Stimulated activated CD8-positive, alpha-beta memory T cell treated with anti-CD3 and anti-CD28 coated beads, Interleukin-12 subunit alpha, Interleukin-12 subunit beta, amount 100 ng/mL, for 4 hours (primary cell): Measurements from ENCODE around the gene GABRG3.

Experiments
- DNase-seq: peaks from one replicate; pipeline ENCODE4 v3.0.0-alpha.2; 2020; ENCODE audit warnings: low read depth

Gene GABRG3

DNA sequence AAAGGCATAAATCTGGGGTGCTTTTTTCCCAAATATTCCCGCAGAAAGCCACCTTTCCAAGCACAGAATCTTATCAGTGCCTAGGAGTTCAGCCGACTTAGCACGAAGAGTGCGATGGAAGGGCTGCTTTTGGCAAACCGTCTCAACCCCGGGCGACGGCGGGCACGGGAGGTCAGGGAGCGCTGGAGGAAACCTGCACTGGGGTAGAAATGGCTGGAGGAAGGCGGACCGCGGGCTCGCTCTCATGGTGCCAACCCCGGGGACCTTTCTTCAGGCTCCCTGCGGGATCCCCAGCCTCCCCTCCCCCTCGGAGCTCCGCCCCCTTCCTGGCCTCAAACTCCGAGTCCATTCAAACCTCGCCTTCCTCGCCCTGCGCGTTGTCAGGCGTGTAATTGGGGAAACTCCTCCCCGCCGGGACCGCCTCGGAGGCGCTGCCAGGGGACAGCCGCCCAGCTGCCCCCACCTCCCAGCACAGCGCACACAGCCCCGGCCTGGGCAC lies at the start of gene GABRG3:
Gene GABRG3, plus strand, starts transcription at position 470 of the 499 bp plus-strand sequence.
- DNase-seq: no peak

DNA sequence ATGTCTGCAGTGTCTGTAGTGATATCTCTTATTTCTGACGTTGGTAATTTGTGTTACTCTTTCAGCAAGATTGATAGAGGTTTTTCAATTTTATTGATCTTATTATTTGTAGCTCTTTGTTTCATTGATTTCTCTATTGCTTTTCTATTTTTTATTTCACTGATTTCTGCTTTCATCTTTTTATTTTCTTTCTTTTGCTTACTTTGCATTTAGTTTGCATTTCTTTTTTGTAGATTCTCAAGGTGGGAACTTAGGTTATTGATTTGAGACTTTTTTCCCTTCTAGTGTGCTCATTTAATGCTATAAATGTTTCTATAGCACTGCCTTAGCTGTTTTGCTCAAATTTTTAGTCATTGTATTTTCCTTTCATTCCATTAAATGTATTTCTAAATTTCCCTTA lies 49.5 kb upstream of the GABRG3 start:
- DNase-seq: no peak

- DNase-seq: no peak
Measured at GRCh38 chr15:26926081-26926480, 44.9 kb upstream of the GABRG3 start.

DNA sequence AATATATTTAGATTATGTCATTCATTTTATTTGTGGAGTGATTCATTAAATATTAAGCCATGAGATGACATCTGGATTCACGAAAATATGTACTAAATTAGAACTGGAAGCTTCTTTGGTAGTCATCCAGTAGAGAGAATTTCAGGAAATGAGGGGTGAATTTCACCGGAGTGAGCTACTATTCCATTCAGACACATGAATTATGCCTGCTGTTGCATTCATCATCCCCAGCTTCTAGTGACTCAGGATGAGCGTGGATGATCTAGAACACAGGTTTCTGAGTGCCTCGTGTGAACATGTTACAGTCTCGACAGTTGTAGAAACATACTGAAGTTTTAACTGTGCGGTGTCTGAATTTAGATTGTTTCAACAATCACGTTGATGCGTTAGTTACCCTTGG lies 42.9 kb upstream of the GABRG3 start:
- DNase-seq: no peak

GRCh38 chr15:26929588-26929987 lies 41.4 kb upstream of the GABRG3 start:
- DNase-seq: no peak

GRCh38 chr15:26934848-26935247 lies 36.1 kb upstream of the GABRG3 start:
- no peak for DNase-seq

DNA sequence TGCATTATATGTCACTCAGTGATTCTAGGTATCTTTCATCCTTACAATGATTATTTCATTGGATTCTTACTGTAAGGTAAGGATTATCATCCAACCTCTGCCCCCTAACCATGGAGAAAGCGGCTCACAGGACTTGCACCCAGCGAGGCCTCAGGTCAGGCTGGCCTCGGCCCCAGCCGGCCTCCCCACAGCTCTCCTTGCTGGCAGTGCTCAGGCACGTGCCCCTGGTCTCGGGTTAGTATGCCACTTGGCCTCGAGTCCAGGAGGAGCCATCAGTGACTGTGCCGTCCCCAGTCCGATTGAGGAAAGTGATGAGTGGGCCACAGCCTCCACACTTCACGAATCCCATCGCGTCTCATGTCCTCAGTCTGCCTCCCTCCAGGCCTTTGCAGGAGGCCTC lies 35.7 kb upstream of the GABRG3 start:
- DNase-seq: no peak

DNA sequence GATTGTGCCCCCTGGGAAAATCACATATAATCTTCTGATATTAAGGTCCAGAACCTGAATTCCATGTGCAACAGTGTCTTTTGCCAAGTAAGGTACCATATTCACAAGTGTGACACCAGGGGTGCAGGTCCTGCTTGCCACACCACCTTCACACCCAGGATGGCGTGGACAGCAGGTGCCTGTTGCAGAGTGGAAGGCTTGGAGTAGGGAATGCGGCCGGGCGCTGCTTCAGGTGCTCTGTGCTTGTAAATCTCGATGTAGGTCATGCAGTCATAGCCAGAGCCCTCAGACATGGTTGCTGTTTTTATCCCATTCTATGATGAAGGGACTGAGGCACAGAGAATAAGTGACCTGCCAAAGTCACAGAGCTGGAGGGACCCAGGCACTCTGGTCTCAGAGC lies 34.5 kb upstream of the GABRG3 start:
- no peak for DNase-seq

- no peak for DNase-seq
Measured at GRCh38 chr15:26937134-26937533, 33.8 kb upstream of the GABRG3 start.

DNA sequence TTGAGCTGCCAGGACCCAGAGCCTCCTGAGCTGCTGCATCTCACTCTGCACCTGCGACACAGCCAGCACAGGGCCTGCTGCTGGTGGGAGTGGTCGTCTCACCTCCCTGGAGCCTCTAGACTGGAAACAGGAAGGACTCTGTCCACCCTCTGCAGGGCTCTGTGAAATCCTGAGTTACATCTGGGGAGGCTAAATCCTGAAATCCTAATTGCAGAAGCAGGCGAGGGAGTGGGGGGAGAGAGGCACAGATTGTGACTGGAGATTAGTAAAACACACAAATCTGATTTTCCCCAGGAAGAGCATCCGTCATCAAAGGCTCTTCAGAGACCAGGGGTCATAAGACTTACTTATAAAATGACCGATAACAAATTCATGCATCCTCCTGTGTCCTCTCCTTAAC lies 31.6 kb upstream of the GABRG3 start:
- no peak for DNase-seq

DNA sequence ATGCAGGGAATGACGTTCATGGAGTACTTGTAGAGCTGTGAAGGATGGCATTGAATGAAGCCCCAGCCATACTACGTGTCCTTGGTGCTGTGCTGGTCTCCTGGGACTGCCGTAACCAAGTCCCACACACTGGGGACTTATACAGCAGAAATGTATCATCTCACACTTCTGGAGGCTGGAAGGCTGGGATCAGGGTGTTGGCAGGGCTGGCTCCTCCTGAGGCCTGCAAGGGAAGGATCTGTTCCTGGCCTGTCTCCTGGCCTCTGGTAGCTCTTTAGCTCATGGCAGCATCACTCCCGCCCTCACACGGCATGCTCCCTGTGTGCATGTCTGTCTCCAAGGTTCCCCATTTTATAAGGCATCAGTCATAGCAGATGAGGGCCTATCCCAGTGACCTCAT lies 29.5 kb upstream of the GABRG3 start:
- DNase-seq: no peak

DNA sequence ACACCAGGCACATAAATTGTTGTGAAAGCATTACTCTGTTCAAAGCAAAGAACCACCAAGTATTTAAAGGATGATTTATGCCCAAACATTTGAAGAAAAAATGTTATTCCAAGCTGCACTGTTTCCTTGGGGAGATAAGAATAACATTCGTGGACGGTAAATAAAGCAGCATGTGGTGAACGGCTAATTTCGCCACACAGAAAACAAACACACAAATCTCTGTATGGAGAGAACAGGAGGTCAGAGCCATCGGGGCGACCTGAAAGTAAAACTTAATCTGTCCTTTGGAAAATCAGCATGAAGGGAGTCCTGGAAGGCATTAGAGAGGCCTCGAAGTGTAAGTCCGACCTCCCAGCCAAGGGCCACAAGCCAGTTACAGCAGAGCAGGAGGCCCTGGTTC lies 27.1 kb upstream of the GABRG3 start:
- no peak for DNase-seq

DNA sequence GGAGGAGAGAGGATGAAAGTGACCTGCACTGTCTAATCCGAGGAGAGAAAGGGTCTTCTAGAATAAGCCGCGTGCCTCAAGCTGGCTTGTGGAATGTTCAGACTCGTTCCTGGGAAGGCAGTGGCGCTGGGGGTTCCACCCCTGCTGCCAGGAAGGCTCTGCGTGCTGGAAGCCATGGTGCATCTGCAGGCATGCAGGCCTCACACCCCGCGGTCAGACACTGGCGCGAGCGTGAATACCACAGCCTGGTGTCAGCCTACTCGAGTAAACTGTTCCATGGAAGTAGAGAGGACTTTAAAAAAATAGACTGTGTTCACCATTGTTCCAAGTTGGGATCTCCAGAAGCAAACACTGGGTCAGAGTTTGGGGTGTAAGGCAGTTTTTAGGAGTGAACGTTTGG lies 25.9 kb upstream of the GABRG3 start:
- DNase-seq: no peak

DNA sequence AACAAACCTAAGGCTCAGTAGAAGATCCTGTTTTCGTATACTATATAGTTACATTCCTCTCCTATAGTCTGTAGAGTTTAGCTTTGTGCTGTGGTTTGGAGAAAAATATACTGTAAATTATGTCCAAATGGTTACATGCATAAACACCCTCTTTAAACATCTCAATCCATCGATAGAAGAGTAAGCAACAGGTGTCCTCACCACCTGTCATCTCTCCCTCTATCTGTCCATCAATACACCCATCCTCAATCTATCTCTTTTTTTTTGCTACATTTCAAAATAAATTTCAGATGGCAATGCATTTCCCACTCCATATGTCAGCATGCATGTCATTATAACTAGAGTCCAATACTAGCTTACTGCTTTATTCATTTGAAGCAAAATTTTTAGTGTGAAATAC lies 21.0 kb upstream of the GABRG3 start:
- DNase-seq: no peak

GRCh38 chr15:26954403-26954802 lies 16.6 kb upstream of the GABRG3 start:
- DNase-seq: no peak

DNA sequence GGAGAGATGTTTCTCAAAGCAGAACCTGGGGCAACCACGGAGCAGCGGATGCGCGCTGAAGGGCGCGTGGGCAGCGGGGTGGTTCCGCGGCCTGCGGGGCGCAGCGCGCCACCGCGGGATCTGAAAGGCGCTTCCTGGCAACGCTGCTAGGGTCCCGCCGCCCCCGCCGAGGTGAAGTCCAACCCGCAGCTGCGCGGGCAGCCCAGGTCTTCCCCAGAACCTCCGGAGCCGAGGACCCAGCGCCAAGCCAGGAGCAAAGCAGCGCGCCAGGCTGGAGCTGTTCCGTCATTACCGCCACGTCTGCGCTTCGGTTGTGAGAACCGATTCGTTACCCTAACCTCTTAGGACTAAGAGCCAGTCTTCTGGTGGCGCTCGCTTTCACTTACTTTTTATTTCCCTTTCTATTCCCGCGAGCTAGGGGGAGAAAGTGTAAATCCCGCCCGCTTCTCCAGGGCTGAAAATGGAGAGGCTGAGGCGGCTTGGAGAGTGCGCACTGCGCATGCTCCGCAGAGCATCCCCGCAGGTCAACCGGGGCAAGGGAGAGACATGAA lies 3.2 kb upstream of the GABRG3 start:
- DNase-seq: no peak

GRCh38 chr15:26968806-26969205 lies 2.2 kb upstream of the GABRG3 start:
- no peak for DNase-seq

DNA sequence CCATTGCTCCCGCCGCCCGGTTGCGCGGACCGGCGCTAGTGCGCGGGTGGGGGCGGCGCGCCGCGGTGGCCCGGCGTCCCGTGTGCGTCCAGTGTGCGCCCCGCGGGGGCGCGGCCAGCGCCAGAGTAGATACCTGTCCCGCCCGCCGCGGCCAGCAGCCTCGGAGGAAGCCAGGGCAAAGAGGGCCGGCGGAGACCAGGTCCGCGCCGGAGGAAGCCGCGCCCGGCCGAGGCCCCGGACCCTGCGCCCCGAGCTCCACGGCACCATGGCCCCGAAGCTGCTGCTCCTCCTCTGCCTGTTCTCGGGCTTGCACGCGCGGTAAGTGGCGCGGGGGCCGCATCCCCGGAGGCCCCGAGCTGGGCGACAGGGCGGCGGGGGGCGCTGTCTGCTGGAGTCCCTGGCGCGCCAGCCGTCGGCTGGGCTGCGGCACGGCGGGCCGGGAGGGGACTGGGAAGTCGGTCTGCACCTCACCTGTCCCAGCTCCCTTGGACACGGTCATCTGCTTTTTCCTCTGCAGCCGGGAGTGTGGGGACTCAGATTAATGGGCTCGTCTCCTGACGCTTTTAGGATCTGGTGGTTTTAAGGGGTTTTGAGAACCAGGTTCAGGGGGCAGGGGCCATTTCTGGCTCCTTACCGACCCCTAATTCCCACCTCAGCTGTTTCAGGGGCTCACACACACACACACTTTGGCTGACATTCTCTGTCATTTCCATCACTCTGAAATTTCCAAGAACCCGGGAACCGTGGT lies 464 bp downstream of the GABRG3 start:
- no peak for DNase-seq

DNA sequence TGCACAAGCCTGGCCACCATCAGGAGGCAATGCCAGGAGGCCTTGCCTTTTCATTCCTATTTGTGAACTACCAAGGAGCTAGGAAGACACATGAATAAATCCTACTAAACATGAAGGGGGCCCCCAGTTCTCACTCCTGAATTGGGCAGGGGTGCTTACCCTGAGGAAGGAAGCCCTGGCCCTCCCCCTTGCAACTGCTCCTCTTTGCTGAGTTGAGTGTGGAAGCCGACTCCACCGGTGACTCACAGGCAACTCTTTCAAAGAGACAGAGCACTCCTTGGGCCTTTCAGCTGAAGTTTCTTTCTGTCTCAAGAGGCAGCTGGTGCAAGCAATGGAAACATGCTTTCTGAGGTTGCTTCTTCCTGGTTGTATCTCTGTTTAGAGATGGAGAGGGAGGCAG lies 1.7 kb downstream of the GABRG3 start:
- no peak for DNase-seq

DNA sequence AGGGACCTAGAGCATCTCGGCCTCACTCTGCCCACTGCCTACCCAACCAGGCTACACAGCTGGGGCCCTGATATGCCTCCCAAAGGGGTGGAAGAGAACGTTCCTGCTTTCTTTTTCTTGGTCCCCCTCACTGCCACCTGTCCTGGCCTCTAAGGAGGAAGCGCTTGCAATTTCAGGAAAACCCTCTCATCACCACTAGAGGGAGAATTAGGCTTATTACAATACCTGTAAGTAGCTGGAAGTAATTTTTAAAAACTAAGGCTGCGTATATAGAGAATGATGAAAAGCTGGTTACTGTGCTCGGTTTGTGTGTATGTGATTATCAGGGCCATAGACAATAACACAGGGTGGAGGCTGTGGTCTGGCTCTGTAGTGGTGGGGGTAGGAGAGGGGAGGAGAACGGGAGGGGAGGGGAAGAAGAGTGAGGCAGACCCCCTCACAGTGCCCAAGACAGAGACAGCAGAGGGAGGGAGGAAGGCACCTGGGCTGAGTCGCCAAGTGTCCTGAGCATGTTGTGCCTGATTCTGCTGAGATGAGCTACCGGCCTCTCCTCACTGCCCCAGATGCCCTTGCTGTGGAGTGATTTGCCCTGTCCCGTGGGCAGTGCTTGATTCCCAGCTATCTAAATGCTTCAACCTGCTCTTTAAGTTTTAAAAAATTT lies 3.3 kb downstream of the GABRG3 start:
- DNase-seq: no peak

GRCh38 chr15:26981492-26981891 lies 10.5 kb downstream of the GABRG3 start:
- no peak for DNase-seq

DNA sequence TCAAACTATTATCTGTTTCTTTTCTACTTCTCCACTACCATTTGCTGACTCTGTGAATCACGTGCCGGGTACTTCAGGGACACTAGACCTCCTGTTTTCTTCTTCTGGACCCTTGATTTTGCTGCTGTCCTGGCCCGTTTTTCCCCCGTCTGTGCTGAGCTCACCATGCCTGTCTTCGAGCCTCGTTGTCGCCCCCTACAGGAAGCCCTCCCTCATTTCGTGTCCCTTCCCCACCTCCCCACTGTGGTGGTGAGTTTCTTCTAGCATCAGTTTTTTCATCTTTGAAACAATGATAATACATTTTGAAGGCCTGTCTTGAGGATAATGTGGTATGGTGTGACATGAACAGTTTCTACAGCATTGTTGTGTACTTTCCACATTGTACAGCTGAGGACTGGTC lies 12.8 kb downstream of the GABRG3 start:
- DNase-seq: no peak

GRCh38 chr15:26985050-26985449 lies 14.1 kb downstream of the GABRG3 start:
- no peak for DNase-seq

DNA sequence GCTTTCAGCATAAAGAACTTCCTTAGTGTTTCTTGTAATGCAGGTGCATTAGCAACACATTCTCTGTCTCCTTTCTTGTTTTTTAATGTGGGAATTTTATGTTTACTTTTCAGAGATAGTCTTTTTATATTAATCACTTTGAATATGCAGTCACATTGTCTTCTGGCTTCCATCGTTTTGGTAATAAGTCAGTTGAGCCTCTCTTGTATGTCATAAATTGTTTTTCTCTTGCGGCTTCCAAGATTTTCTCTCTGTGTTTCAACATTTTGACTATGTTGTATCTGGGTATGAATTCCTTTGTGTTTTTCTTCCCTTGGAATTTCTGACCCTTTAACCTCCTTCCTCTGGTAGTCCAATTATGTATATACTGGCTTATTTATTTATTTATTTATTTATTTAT lies 25.3 kb downstream of the GABRG3 start:
- no peak for DNase-seq
